KMS-11 (cell line): ENCODE measurements around the gene BLOC1S5.

Source experiments
- H2AFZ ChIP-seq: fragments of 200-600 bp; sonication (generic); 2 replicates; pipeline ENCODE4 v1.6.1; 2016; ENCODE audit warnings: antibody characterized with exemption, mixed run types, low read depth
- H3K27ac ChIP-seq: fragments of 200-600 bp; sonication (generic); 2 replicates; pipeline ENCODE4 v1.6.1; 2016; ENCODE audit warnings: mild to moderate bottlenecking, mixed run types
- H3K27me3 ChIP-seq: fragments of 200-600 bp; sonication (generic); 2 replicates; pipeline ENCODE4 v1.6.1; 2017; ENCODE audit warnings: mild to moderate bottlenecking, low read depth, mixed run types, moderate library complexity; ENCODE audit not compliant: insufficient read depth
- H3K36me3 ChIP-seq: fragments of 200-600 bp; sonication (generic); 2 replicates; pipeline ENCODE4 v1.6.1; 2017; ENCODE audit warnings: mild to moderate bottlenecking, mixed run types; ENCODE audit not compliant: insufficient read depth
- H3K4me1 ChIP-seq: fragments of 200-600 bp; sonication (generic); 2 replicates; pipeline ENCODE4 v1.6.1; 2016; ENCODE audit warnings: mild to moderate bottlenecking, low read depth, mixed run types; ENCODE audit not compliant: poor library complexity, severe bottlenecking
- H3K4me2 ChIP-seq: fragments of 200-600 bp; sonication (generic); 2 replicates; pipeline ENCODE4 v1.7.0; 2016; ENCODE audit warnings: mild to moderate bottlenecking, mixed run types
- H3K4me3 ChIP-seq: fragments of 200-600 bp; sonication (generic); IDR thresholded peaks from 2 replicates; pipeline ENCODE4 v1.6.1; 2017; ENCODE audit warnings: low read depth, low read length, mixed read lengths; ENCODE audit not compliant: insufficient read depth
- H3K79me2 ChIP-seq: fragments of 200-600 bp; sonication (generic); 2 replicates; pipeline ENCODE4 v1.6.1; 2016; ENCODE audit warnings: low read depth, mixed run types; ENCODE audit not compliant: insufficient read depth
- H3K9ac ChIP-seq: fragments of 200-600 bp; sonication (generic); 2 replicates; pipeline ENCODE4 v1.6.1; 2016; ENCODE audit warnings: mild to moderate bottlenecking, mixed run types
- H4K20me1 ChIP-seq: fragments of 200-600 bp; sonication (generic); 2 replicates; pipeline ENCODE4 v1.6.1; 2016; ENCODE audit warnings: mild to moderate bottlenecking, mixed run types; ENCODE audit not compliant: insufficient read depth
- TF ChIP-seq, protein P1 (sequence below): fragments of 200-600 bp; sonication (generic); conservative IDR thresholded peaks from 2 replicates; pipeline ENCODE4 v1.6.1; 2017; ENCODE audit warnings: low read depth, mild to moderate bottlenecking, antibody characterized with exemption, low read length, moderate library complexity, mixed read lengths

Gene BLOC1S5

DNA sequence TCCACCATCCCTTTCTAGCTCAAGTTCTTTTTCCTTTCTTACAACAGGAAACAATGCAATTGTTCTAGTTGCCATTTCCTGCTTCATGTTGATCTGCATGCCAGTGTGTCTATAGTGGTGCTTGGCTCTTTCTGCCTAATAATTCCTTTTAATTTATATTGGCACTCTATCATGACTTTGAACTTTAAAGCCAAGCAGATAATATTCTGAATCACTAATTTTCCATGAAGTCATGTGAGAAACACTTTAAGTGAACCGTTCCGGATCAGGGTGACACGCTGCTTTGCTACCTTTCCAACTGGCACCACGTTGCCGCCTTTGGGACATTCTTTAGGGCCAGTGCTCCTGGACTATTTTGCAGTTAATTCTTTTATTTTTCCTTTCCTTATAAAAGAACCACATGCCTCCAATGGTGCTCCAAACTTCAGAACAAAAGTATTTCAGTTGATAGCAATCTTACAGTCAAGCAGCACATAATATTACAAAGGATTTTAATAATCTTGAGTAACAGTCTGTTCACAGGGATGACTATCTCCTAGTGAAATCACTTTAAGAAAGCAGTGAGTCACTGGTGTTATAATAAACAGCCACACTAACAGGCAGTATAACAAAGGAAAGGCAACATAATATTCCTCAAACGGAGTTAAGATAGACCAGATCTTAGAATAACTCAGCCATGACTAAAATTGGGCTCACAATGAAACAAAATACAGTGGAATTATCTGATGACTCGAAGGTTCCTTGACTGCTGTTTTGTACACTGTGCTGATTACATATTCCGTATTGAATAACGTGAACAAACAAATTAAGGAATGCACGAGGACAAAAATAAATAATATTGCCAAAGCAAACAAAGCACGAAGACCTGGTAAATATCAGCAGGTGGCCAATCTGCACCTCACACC is 19.0 kb upstream of the BLOC1S5 start:
- TF ChIP-seq, protein P1, sequence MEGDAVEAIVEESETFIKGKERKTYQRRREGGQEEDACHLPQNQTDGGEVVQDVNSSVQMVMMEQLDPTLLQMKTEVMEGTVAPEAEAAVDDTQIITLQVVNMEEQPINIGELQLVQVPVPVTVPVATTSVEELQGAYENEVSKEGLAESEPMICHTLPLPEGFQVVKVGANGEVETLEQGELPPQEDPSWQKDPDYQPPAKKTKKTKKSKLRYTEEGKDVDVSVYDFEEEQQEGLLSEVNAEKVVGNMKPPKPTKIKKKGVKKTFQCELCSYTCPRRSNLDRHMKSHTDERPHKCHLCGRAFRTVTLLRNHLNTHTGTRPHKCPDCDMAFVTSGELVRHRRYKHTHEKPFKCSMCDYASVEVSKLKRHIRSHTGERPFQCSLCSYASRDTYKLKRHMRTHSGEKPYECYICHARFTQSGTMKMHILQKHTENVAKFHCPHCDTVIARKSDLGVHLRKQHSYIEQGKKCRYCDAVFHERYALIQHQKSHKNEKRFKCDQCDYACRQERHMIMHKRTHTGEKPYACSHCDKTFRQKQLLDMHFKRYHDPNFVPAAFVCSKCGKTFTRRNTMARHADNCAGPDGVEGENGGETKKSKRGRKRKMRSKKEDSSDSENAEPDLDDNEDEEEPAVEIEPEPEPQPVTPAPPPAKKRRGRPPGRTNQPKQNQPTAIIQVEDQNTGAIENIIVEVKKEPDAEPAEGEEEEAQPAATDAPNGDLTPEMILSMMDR, result no peak
- Histone ChIP-seq H3K9ac (no peak overlapping the region), H2AFZ (no peak overlapping the region), H3K27ac (no peak overlapping the region), H3K27me3 (no peaks in the 10 kb centered on the region), H3K4me1 (no peaks in the 10 kb centered on the region), H4K20me1 (no peaks in the 10 kb centered on the region), H3K79me2 (no peaks in the 10 kb centered on the region), H3K4me3 (no peak overlapping the region), H3K4me2 (no peak overlapping the region), H3K36me3 (no peaks in the 10 kb centered on the region; the same call in 1 of the 2 replicates)

DNA sequence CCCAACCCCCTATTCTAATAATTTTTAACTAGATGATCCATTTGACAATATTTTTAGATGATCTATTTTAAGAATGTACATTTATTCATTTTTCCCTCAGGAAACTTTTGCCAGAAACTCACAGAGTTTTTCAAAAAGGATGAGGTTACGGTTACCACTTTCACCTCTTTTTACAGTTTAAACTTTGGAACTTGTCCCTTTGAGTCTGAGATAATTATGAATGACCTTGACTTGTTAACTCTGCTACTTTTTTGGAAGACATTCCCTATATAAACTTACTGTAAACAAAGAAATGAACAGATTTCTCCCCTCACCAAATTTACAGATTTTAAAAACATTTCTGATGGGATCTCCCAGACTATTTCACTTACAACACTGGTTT is 18.4 kb upstream of the BLOC1S5 start:
- Histone ChIP-seq H3K4me1 (no peaks in the 10 kb centered on the region), H3K27ac (no peak overlapping the region), H3K36me3 (no peaks in the 10 kb centered on the region; the same call in 1 of the 2 replicates), H3K4me2 (no peak overlapping the region), H3K79me2 (no peaks in the 10 kb centered on the region), H2AFZ (no peak overlapping the region), H3K9ac (no peak overlapping the region), H4K20me1 (no peaks in the 10 kb centered on the region), H3K4me3 (no peak overlapping the region), H3K27me3 (no peaks in the 10 kb centered on the region)
- TF ChIP-seq, protein P1, result no peak

DNA sequence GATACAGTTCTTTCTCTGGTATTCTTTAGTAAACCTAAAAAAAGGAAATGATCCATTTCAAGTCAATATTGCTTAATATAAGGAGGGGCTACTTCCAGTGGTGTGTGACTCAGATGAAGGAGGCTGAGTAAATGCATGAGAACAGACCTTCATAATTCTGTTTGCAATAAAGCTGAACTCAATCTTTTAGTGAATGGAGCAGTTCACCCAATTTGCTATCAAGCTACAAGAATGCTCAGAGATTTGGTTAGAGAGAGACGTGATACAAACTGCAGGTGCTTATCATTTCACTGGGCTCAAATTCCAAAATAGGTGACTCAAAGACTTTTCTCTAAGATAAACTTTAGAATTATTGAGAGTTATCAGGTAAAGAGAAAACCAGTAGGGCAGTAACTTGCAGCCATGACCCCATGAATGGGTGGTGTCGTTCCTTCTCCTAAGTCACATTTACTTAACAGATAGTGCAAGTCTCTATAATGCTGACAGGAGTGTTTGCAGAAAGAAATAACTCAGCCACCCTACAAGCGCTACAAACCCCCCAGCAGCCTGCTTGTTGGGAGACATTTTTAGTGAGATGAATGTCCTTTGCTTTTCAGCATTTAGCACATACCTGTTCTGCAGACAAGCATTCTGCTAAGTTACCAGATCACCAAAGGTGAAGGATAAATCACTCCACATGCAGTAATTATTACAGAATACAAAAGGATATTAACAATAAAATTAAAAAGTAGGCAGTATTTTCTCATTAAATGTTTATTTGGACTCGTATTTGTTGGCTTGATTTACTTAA is 16.4 kb upstream of the BLOC1S5 start:
- Histone ChIP-seq H2AFZ (no peak overlapping the region), H3K36me3 (no peaks in the 10 kb centered on the region; the same call in 1 of the 2 replicates), H3K9ac (no peak overlapping the region), H3K4me2 (no peak overlapping the region), H3K79me2 (no peaks in the 10 kb centered on the region), H3K27me3 (no peaks in the 10 kb centered on the region), H3K4me3 (no peak overlapping the region), H3K4me1 (no peaks in the 10 kb centered on the region), H4K20me1 (no peaks in the 10 kb centered on the region), H3K27ac (no peak overlapping the region)
- TF ChIP-seq, protein P1, result no peak

DNA sequence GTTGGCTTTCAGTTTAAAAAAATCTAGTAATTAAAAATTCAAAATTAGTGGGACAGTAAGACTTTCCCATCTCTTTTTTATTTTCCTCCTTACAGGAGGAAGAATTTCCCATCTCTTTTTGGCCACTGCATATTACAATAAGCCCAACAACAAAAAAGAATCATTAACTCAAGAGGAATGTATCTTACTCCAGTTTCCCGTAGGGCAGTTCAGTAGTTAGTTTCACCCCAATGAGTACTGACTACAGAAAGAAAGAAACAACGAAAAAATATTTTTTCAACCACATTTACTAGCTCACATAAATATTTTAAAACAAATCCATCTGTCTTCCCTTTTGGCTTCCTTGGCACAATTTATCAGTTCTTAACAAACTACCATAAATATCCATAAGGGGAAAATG is 14.9 kb upstream of the BLOC1S5 start:
- Histone ChIP-seq H3K4me1 (no peaks in the 10 kb centered on the region), H2AFZ (no peak overlapping the region), H3K4me3 (no peak overlapping the region), H3K27ac (no peak overlapping the region), H3K36me3 (no peaks in the 10 kb centered on the region; the same call in 1 of the 2 replicates), H3K9ac (no peak overlapping the region), H3K27me3 (no peaks in the 10 kb centered on the region), H4K20me1 (no peaks in the 10 kb centered on the region), H3K4me2 (no peak overlapping the region), H3K79me2 (no peaks in the 10 kb centered on the region)
- TF ChIP-seq, protein P1, result no peak
